Uterus (tissue), 4 donors: Measurements from ENCODE around the gene SLIT3. TPM values are rescaled to one million over a fixed set of nuclear protein-coding genes. Genes with fewer than 3 reads are reported as not detected.

Experiments used
- DNase-seq, 2 donors: peaks; one replicate each; pipeline ENCODE4 v3.0.0-alpha.2; 2019 to 2020
- H3K27ac ChIP-seq, 2 donors: fragments of 200-600 bp; sonication (generic); 1 replicate in 1 of 2; 2 replicates in 1 of 2; pipeline ENCODE4 v1.5.1; 2016 to 2018
- H3K27me3 ChIP-seq, 2 donors: fragments of 200-600 bp; sonication (generic); one replicate each; pipeline ENCODE4 v1.5.1; 2018 to 2019; ENCODE audit warnings: control low read depth in 1 of 2
- H3K36me3 ChIP-seq, 2 donors: fragments of 200-600 bp; sonication (generic); one replicate each; pipeline ENCODE4 v1.5.1; 2019; ENCODE audit warnings: control low read depth in 1 of 2
- H3K4me1 ChIP-seq, 2 donors: fragments of 200-600 bp; sonication (generic); one replicate each; pipeline ENCODE4 v1.5.1; 2018 to 2019; ENCODE audit warnings: control low read depth in 1 of 2
- H3K4me3 ChIP-seq, 2 donors: fragments of 200-600 bp; sonication (generic); 1 replicate in 1 of 2; 2 replicates in 1 of 2; pipeline ENCODE4 v1.5.1; 2018 to 2019; ENCODE audit warnings: mild to moderate bottlenecking in 1 of 2
- H3K9me3 ChIP-seq, 2 donors: fragments of 200-600 bp; sonication (generic); one replicate each; pipeline ENCODE4 v1.5.1; 2019; ENCODE audit warnings: control low read depth in 1 of 2
- POLR2A ChIP-seq, 2 donors: fragments of 450-650 bp; IDR thresholded peaks; one replicate each; pipeline ENCODE4 v1.6.1; 2016; ENCODE audit warnings: antibody characterized with exemption in 2 of 2, mild to moderate bottlenecking in 1 of 2, moderate library complexity in 1 of 2
- intact Hi-C: fragments of 100-400 bp; cut with DNase I; formaldehyde crosslinking; loops from one replicate; pipeline ENCODE4 v1.15.1; 2023; ENCODE audit warnings: low total_unique reads
- total RNA-seq, 4 donors: library from RNA; depleted of rRNA in 3 of 4; stranded (reverse); fragments of >200 nt in 3 of 4; gene quantifications; one replicate each; pipeline versions ENCODE4 v1.1.0 to v1.2.4, GENCODE V29; 2014 to 2023
- TF ChIP-seq, protein P1 (sequence below), 4 experiments: fragments of 200-600 bp in 2 of 4; fragments of 450-650 bp in 2 of 4; sonication (generic) in 2 of 4; IDR thresholded peaks; one replicate each; pipeline ENCODE4 v1.5.1; 2016 to 2019; ENCODE audit warnings: antibody characterized with exemption in 4 of 4, mild to moderate bottlenecking in 2 of 4, moderate library complexity in 1 of 4
- donor health status: DM: yes; HTN: yes; CAD: no.

SLIT3 gene
- total RNA-seq, 4 donors from 2014 or later, result 9.4 to 62.2 (median 28.1) TPM

DNA sequence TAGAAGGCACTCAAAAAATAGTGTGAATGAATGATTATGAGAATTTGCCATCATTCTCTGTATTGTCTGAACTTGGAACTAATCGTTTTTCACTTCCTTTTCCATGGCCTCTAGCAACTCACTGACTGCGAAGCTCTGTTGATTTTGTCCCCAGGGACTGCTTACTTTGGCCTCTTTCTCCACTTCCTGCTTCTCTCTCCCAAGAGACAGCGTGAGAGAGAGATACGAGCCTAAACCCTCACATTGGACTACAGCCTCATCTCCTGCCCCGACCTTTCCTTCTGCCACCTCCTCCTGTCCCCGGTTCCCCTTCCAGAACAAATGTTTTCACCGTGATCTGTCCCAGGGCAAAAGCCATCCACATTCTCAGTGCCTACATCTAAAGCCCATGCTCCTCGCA is 421.0 kb downstream of the SLIT3 start:
- Histone ChIP-seq H3K36me3 (no peaks in the 10 kb centered on the region), H3K27me3 (no peaks in the 10 kb centered on the region), H3K4me3 (no peak overlapping the region), H3K9me3 (no peaks in the 10 kb centered on the region), H3K27ac (no peak overlapping the region), H3K4me1 (no peaks in the 10 kb centered on the region)
- intact Hi-C loops, result no loop called here
- no peak for DNase-seq
- TF ChIP-seq, protein P1, sequence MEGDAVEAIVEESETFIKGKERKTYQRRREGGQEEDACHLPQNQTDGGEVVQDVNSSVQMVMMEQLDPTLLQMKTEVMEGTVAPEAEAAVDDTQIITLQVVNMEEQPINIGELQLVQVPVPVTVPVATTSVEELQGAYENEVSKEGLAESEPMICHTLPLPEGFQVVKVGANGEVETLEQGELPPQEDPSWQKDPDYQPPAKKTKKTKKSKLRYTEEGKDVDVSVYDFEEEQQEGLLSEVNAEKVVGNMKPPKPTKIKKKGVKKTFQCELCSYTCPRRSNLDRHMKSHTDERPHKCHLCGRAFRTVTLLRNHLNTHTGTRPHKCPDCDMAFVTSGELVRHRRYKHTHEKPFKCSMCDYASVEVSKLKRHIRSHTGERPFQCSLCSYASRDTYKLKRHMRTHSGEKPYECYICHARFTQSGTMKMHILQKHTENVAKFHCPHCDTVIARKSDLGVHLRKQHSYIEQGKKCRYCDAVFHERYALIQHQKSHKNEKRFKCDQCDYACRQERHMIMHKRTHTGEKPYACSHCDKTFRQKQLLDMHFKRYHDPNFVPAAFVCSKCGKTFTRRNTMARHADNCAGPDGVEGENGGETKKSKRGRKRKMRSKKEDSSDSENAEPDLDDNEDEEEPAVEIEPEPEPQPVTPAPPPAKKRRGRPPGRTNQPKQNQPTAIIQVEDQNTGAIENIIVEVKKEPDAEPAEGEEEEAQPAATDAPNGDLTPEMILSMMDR (IDR thresholded peaks at IDR 0.05), result no peak
- no peak for TF ChIP-seq POLR2A (IDR thresholded peaks at IDR 0.05)

DNA sequence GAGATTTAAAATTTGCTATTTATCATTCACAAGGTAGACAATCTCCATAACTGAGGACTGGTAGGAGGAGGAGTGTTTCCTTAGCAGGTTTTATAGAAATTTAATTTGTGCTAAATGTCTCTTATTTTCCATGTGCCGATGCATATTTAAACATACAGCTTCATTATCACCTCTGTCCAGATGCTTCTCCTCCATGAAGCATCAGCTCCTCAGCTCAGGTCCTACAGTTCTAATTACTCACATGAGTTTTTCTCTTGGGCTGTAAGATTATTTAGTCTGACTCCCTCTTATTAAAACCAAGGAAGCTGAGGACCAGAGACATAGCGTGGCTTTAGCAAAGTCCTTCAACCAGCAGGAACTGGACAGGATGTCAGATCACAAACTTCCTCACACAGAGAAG is 421.6 kb downstream of the SLIT3 start:
- TF ChIP-seq, protein P1 (IDR thresholded peaks at IDR 0.05), result no peak
- no peak for TF ChIP-seq POLR2A (IDR thresholded peaks at IDR 0.05)
- Histone ChIP-seq H3K27me3 (no peaks in the 10 kb centered on the region), H3K27ac (no peak overlapping the region), H3K9me3 (no peaks in the 10 kb centered on the region), H3K36me3 (no peaks in the 10 kb centered on the region), H3K4me1 (no peaks in the 10 kb centered on the region), H3K4me3 (no peak overlapping the region)
- intact Hi-C loops, result no loop called here
- DNase-seq, result no peak

DNA sequence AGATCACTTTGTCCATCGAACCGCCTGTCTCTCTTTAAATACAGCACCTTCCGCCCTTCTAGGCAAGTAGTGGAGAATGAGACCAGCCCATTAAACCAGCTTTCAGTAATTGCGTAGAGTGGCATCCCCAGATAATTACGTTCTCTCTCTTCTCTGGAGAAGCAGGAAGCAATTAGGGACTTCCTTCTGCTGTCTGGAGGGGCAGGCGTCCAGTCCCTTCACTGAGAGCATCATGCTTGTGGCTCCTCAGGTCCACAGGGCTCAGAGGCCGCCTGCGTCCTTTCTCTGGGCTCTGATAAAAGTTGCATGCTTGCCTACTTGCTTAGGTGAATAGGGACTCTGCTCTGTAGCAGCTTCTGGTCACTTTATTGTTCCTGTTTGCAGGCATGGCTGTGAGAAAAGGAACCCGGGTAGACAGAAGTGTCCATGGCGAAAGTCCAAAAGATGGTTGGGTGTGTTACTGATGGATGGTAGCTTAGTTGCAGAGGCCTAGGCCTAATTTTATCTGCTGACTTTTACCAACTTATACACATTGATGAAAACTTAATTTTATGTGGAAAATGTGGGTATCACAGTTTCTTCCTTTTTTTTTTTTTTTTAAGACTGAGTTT is 422.7 kb downstream of the SLIT3 start:
- intact Hi-C loops, result no loop called here
- H3K4me1 ChIP-seq, result no peaks in the 10 kb centered on the region
- H3K27me3 ChIP-seq, result no peaks in the 10 kb centered on the region
- TF ChIP-seq POLR2A (IDR thresholded peaks at IDR 0.05), result no peak
- TF ChIP-seq, protein P1 (IDR thresholded peaks at IDR 0.05), result no peak
- DNase-seq, result no peak
- H3K9me3 ChIP-seq, result no peaks in the 10 kb centered on the region
- no peaks in the 10 kb centered on the region for H3K36me3 ChIP-seq
- H3K27ac ChIP-seq, result no peak overlapping the region
- H3K4me3 ChIP-seq, result no peak overlapping the region

- H3K27me3 ChIP-seq, result no peaks in the 10 kb centered on the region
- H3K4me1 ChIP-seq, result no peaks in the 10 kb centered on the region
- no peaks in the 10 kb centered on the region for H3K36me3 ChIP-seq
- H3K9me3 ChIP-seq, result no peaks in the 10 kb centered on the region
- TF ChIP-seq, protein P1 (IDR thresholded peaks at IDR 0.05), result no peak
- no peak for TF ChIP-seq POLR2A (IDR thresholded peaks at IDR 0.05)
- intact Hi-C loops, result no loop called here
- H3K27ac ChIP-seq, result no peak overlapping the region
- no peak for DNase-seq
- H3K4me3 ChIP-seq, result no peak overlapping the region
Measured at GRCh38 chr5:168877132-168877892, 423.6 kb downstream of the SLIT3 start.

GRCh38 chr5:168876419-168876818 is 424.5 kb downstream of the SLIT3 start:
- Histone ChIP-seq H3K4me1 (no peaks in the 10 kb centered on the region), H3K36me3 (no peaks in the 10 kb centered on the region), H3K9me3 (no peaks in the 10 kb centered on the region), H3K4me3 (no peak overlapping the region), H3K27ac (no peak overlapping the region), H3K27me3 (no peaks in the 10 kb centered on the region)
- no peak for DNase-seq
- intact Hi-C loops, result no loop called here
- TF ChIP-seq, protein P1 (IDR thresholded peaks at IDR 0.05), result no peak
- TF ChIP-seq POLR2A (IDR thresholded peaks at IDR 0.05), result no peak
